OCI-LY7 (cell line): Measurements from ENCODE around the gene STEEP1.

Experiments used
- CTCF ChIP-seq: fragments of 200-600 bp; sonication (generic); conservative IDR thresholded peaks from 2 replicates; pipeline ENCODE4 v1.5.1; 2014; ENCODE audit warnings: mild to moderate bottlenecking, antibody characterized with exemption, low read length, moderate library complexity, mixed read lengths
- EZH2phosphoT487 ChIP-seq: fragments of 200-600 bp; sonication (generic); IDR thresholded peaks from 2 replicates; pipeline ENCODE4 v1.6.1; 2018; ENCODE audit warnings: low read depth, borderline replicate concordance, mild to moderate bottlenecking, mixed run types, antibody characterized with exemption, low read length, moderate library complexity, mixed read lengths

- peak; percentile 61 for TF ChIP-seq CTCF
- TF ChIP-seq EZH2phosphoT487, result no peak
Observed at GRCh38 chrX:119574394-119575266, 9.4 kb upstream of the STEEP1 start, which contains the start of gene UBE2A.
